ES-I3 (cell line): Measurements from ENCODE around the gene HAPLN2.
"Not testable (repeated sequence)": the region's sequence is repeated elsewhere in the genome, so short reads cannot be mapped to it uniquely, and the experiment has no call there.

Experiments
- H3K36me3 ChIP-seq: 2 replicates; pipeline ENCODE4 v1.6.1; 2013; ENCODE audit warnings: mild to moderate bottlenecking, low read length, control low read depth, moderate library complexity; ENCODE audit not compliant: insufficient read depth
- H3K4me1 ChIP-seq: 2 replicates; pipeline ENCODE4 v1.6.1; 2013; ENCODE audit warnings: mild to moderate bottlenecking, control low read depth, low read length; ENCODE audit not compliant: insufficient read depth
- H3K9ac ChIP-seq: 2 replicates; pipeline ENCODE4 v1.6.1; 2013; ENCODE audit warnings: low read depth, mild to moderate bottlenecking, low read length, moderate library complexity
- H3K9me3 ChIP-seq: 2 replicates; pipeline ENCODE4 v1.6.1; 2013; ENCODE audit warnings: mild to moderate bottlenecking, low read length, moderate library complexity; ENCODE audit not compliant: control insufficient read depth, insufficient read depth

HAPLN2 gene

DNA sequence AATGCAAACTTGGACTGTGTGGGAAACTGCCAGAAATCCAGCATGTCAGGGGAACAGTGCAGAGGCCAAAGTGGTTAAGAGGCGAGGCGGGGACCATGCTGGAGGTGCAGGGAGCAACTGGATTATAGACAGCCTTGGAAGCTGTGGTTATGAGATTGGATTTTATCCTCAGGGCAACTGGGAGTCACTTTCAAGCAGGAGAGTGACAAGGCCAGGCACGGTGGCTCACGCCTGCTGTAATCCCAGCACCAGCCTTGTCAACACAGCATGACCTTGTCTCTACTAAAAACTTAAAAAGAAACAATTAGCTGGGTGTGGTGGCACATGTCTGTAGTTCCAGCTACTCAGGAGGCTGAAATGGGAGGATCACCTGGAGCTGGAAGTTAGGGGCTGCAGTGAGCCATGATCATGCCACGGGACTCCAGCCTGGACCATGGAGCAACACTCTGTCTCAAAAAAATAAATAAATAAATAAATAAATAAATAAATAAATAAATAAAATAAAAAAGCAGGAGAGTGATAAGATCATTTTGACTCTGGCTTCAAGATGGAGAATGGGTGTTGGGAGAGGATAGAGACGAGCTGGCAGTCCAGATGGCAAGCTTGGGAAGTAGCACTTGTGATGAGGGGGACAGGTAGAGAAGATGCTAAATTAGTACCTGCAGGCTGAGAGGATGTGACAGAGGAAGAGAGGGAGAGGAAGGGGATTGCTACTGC is 3.5 kb downstream of the HAPLN2 start:
- Histone ChIP-seq H3K9ac (no peak overlapping the region), H3K9me3 (no peaks in the 10 kb centered on the region), H3K4me1 (no peaks in the 10 kb centered on the region; the same call in 1 of the 2 replicates), H3K36me3 (no peaks in the 10 kb centered on the region)

DNA sequence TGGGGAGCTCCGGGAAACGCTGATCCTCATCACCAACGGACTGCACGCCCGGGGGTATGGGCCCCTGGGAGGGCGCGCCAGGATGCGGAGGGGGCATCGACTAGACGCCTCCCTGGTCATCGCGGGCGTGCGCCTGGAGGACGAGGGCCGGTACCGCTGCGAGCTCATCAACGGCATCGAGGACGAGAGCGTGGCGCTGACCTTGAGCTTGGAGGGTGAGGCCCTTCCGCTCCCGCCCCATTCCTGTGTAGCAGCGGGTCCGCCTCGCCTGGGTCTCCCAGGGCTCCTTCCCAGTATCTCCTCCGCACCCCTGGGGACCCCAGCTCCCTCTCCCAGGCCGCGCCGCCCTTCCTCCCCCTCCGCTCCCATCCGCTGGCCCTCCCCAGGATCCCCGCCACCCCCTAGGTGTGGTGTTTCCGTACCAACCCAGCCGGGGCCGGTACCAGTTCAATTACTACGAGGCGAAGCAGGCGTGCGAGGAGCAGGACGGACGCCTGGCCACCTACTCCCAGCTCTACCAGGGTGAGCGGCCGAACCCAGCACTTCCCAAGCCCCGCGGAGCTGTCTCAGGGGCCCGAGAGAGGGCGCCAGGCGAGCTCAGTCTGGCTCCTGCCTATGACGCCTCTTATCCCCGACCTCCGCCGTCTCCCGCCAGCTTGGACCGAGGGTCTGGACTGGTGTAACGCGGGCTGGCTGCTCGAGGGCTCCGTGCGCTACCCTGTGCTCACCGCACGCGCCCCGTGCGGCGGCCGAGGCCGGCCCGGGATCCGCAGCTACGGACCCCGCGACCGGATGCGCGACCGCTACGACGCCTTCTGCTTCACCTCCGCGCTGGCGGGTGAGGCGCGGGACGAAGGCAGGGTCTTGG is 5.0 kb downstream of the HAPLN2 start:
- Histone ChIP-seq H3K9ac (peak overlapping the region; percentile 86), H3K9me3 (no peaks in the 10 kb centered on the region), H3K4me1 (no peaks in the 10 kb centered on the region; the same call in 1 of the 2 replicates)

DNA sequence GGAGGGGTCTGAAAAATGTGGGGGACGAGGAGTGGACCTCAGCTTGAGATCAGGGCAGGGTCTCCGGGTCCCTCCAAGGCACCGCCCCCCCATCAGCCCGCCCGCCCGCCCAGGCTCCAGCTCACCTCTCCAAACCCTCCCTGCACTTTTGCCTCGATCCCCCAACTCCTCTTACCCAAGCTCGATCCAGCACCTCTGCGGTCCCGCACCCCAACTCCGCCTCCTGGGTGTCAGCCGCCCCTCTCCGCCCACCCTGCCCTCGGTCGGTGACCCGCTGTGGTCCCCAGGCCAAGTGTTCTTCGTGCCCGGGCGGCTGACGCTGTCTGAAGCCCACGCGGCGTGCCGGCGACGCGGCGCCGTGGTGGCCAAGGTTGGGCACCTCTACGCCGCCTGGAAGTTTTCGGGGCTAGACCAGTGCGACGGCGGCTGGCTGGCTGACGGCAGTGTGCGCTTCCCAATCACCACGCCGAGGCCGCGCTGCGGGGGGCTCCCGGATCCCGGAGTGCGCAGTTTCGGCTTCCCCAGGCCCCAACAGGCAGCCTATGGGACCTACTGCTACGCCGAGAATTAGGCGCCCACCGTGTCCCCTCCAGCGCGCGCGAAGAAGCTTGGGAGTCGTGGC is 5.7 kb downstream of the HAPLN2 start:
- H3K36me3 ChIP-seq, result no peaks in the 10 kb centered on the region
- no peaks in the 10 kb centered on the region for H3K9me3 ChIP-seq
- no peaks in the 10 kb centered on the region; the same call in 1 of the 2 replicates for H3K4me1 ChIP-seq
- H3K9ac ChIP-seq, result peak overlapping the region; percentile 86; the same call in 1 of the 2 replicates

More for the DNA sequence above, 5.0 kb downstream of the HAPLN2 start:
- no peaks in the 10 kb centered on the region for H3K36me3 ChIP-seq

DNA sequence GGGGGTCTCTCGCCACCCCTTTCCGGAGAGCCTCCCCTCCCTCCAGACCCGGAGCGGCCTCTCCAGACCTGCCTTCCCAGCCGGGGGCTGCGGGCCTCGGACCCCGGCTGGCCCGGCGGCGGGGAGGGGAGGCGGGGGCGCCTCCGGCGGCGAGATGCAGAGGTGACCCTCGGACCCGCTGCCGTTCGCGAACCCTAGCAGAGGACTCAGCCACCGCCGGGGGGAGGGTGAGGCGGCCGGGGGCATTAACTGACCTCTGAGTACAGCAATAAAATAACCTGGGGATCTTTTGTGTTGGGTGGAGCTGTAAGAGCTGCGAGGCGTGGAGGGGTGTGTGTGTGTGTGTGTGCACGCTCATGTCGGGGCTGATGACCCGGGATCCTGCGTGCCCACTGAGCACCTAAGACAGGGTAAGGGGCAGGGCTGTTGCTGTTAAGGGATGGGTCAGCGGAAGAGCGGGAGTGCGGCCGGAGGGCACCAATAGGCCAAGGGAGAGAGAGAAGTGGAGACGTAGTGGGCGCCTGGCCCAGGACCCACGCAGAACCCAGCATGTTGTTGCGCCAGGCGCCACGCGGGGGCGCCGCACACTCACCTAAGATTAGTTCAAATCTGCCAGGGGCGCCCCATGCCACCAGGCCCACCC is 6.3 kb downstream of the HAPLN2 start:
- H3K9me3 ChIP-seq, result no peaks in the 10 kb centered on the region
- H3K9ac ChIP-seq, result peak overlapping the region; percentile 60; the same call in 1 of the 2 replicates
- no peaks in the 10 kb centered on the region for H3K36me3 ChIP-seq
- H3K4me1 ChIP-seq, result no peaks in the 10 kb centered on the region; the same call in 1 of the 2 replicates

DNA sequence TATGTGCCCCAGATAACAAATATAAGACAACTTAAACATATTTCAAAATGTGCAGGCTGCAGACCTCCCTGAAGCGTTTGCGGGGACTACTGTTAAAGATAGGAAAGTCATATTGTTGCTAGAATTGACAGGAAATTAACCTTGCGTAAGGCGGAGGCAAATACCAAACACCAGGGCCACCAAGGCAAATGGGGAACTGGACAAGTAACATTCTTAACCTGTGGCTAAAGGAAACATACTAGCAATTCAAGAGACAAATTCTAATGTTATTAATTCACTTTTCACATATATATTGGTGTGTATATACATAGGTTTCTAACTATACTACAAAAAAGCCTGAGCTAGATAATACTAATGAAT is 6.8 kb downstream of the HAPLN2 start:
- H3K9ac ChIP-seq, result no peak overlapping the region
- no peaks in the 10 kb centered on the region; the same call in 1 of the 2 replicates for H3K4me1 ChIP-seq
- H3K9me3 ChIP-seq, result no peaks in the 10 kb centered on the region
- H3K36me3 ChIP-seq, result no peaks in the 10 kb centered on the region

DNA sequence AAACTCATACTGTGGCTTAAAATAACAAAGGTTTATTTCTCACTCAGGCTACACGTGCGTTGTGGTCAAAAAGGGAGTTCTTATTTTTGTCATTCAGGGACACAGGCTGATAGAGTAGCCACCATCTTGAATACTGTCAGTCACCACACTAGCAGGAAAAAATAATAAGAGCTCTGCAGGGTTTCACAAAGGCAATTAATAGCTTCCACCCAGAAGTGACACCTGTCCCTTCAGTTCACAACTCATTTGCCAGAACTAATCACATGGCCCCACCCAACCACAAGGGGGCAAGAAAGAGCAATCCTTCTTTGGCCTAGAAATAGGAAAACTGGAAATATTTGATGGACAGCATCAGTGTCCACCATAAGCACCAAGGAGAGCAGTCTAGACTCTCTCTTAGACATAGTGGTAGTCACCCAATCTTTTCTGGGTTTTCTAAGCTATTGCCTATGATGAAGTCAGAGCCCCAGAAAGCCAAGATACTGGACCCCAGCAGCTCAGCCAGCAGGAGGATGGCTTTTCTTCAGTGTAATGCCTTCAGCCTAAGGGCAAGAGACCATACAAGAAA is 8.2 kb downstream of the HAPLN2 start:
- Histone ChIP-seq H3K4me1 (no peaks in the 10 kb centered on the region; the same call in 1 of the 2 replicates), H3K9me3 (no peaks in the 10 kb centered on the region), H3K9ac (no peak overlapping the region), H3K36me3 (no peaks in the 10 kb centered on the region)

DNA sequence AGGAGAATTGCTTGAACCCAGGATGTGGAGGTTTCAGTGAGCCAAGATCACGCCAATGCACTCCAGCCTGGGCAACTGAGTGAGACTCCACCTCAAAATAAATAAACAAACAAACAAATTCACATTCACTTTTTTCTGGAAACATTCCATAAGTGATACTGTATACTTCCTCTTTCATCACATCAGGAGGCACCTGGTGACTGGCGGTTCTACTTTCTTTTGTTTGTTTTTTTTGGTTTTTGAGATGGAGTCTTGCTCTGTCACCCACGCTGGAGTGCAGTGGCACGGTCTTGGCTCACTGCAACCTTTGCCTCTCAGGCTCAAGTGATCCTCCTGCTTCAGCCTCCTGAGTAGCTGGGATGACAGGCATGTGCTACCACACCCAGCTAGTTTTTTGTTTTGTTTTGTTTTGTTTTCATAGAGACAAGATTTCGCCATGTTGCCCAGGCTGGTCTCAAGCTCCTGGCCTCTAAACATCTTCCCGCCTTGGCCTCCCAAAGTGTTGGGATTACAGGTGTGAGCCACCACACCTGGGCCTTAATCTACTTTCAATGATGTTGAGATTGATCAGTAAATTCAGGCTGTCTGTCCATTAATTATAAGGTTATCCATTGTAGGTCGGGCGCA is 10.7 kb downstream of the HAPLN2 start:
- H3K4me1 ChIP-seq, result no peaks in the 10 kb centered on the region; the same call in 1 of the 2 replicates
- H3K9me3 ChIP-seq, result no peaks in the 10 kb centered on the region

DNA sequence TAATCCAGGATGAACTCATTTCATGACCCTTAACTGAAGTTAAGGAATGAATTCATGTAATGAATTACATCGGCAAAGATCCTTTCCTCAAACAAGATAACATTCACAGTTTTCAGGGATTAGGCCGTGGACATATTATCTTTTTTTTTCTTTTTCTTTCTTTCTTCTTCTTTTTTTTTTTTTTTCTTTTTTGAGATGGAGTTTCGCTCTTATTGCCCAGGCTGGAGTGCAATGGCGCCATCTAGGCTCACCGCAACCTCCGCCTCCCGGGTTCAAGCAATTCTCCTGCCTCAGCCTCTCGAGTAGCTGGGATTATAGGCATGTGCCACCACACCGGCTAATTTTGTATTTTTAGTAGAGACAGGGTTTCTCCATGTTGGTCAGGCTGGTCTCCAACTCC is 11.9 kb downstream of the HAPLN2 start:
- not testable (repeated sequence) for H3K9ac ChIP-seq, H3K4me1 ChIP-seq, H3K36me3 ChIP-seq

More for the DNA sequence above, 10.7 kb downstream of the HAPLN2 start:
- no peaks in the 10 kb centered on the region for H3K36me3 ChIP-seq
- no peak overlapping the region for H3K9ac ChIP-seq

DNA sequence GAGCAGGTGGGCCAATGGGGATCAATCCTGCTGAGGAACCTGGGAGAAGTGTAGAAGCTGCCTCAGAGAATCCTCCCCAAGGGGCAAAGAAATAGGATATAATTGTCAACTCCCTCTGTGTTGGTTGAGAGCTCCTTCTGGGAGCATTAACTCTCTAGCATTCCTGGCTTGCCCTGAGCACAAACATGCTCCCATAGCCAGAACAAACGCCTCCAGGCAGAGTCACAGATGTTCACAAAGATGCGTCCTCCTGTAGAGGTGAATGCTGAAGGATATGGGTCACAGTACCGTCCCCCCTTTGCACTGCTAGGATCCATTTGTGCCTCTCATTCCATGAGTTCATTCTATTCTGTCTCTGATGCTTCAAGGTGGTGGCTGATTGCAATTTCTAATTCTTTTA is 13.1 kb downstream of the HAPLN2 start:
- Histone ChIP-seq H3K36me3 (no peaks in the 10 kb centered on the region), H3K4me1 (no peaks in the 10 kb centered on the region), H3K9ac (no peak overlapping the region), H3K9me3 (no peaks in the 10 kb centered on the region)

More for the DNA sequence above, 11.9 kb downstream of the HAPLN2 start:
- H3K9me3 ChIP-seq, result not testable (repeated sequence)

DNA sequence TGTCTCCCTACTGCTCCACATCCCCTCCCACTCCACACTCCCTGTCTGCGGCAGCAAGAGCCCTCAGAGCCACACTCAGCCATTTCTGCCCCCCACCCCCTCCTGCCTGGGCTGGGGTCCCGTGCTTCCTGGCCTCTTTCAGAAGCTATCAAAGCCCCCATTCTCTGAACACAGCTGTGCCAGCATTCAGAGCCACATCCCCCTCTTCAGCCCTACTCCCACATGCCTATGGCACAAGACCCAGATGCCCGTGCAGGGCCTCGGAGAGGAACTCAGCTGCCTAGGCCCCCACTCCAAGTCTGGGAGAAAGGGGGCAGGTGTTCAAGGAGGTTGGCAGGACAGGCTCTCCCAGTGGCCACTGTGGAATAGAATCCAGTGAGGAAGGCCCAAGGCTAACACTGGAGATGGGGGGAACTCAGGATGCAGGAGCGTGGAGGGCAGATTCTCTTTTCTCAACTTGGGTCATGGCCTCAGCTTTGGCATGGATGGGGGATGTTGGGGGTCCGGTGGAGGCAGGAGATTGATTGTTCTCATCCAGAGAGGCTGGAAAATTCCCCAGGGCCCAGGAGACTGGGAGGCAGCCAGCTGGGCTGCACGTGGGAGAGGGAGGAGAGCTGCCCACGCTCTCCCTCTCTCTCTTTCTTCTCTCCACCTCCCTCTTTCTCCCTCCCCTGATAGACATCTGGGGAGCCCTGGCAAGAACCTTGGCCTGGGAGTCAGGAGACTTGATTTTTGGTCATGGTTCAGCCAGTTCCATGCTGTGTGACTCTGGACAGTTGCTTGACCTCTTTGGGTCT is 19.2 kb downstream of the HAPLN2 start:
- no peaks in the 10 kb centered on the region for H3K36me3 ChIP-seq
- peaks cover 14% of the 10 kb centered on the region for H3K4me1 ChIP-seq
- H3K9me3 ChIP-seq, result no peaks in the 10 kb centered on the region
- no peak overlapping the region for H3K9ac ChIP-seq

DNA sequence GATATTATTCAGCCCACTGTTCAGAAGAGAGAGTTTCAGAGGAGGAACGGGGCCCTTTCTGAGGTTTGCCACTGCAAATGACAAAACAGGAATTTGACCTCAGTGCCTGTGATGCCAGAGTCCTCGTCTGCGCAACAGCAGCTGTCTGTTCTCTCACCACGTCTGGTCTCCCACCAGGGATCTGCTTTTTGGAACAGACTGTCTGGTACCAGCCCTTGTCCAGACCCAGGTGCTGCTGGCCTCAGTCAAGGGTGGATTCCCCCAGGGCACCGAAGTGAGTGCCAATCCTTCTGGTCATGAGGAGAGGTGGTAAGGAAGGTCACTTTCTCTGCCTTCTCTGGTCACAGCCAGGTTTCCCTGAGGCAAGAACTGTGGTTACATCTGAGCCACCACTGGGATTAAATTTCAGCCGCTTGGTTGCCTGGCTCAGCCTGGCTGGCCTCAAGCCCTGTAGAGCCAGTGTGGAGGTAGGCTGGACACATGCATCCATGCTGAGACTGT is 20.4 kb downstream of the HAPLN2 start:
- Histone ChIP-seq H3K36me3 (no peaks in the 10 kb centered on the region), H3K4me1 (peaks cover 14% of the 10 kb centered on the region), H3K9ac (no peak overlapping the region), H3K9me3 (no peaks in the 10 kb centered on the region)

DNA sequence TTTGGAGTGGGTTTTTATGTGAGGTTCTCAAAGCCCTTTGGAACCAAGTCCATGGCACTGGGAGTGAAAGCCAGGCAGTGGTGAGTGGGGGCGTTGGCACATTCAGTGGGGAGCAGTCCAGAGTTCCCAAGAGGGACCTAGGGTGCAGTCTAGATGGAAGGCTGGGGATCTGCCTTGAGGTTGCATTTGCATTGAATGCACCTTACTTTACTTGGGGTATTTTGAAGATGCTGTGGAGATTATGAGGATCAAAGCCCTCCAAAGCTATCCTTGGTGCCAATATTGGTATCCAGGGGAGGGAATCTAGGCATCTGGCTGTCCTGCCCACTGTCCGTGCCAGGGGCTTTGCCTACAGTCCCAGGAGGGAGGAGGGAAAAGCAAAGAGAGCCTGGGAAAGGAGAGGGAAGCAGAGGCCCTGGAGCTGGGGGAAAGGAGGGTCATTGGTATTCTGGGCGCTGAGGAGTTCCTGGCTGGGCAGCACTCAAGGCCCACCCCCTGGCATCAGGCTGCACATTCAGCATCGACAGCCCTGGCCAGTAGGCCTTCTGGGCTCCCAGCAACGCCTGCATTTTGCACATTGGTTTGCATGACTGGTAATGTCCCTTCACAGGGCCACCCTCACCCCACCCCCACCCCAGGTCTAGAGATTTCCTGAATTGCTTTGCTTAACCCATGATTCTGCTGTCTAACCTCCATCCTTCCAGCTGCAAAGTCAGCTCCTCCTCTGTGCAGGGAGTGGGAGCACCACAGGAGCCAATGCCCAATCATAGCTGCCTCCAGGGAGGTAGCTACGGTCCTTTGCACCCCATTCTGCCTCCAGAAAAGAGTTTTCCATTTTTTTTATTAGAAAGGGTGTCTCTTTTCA is 21.9 kb downstream of the HAPLN2 start:
- H3K9ac ChIP-seq, result peak overlapping the region; percentile 49; the same call in 1 of the 2 replicates
- H3K9me3 ChIP-seq, result no peaks in the 10 kb centered on the region
- H3K36me3 ChIP-seq, result no peaks in the 10 kb centered on the region
- peaks cover 14% of the 10 kb centered on the region for H3K4me1 ChIP-seq
